CD8-positive, alpha-beta memory T cell (primary cell): ENCODE results near the gene CDKN2B-AS1. TPM values are rescaled to one million over a fixed set of nuclear protein-coding genes. Genes with fewer than 3 reads are reported as not detected.
A peak's percentile ranks its signal among the peaks of the same experiment; 100 is the strongest.

Experiments
- CTCF ChIA-PET: fragments of 350-600 bp; sonication (Branson Sonifier 250); formaldehyde crosslinking; loops from one replicate; lab custom pipeline; 2021; ENCODE audit warnings: antibody characterized with exemption; lab: Charles Lee
- POLR2A ChIA-PET: fragments of 350-600 bp; sonication (Branson Sonifier 250); formaldehyde crosslinking; loops from one replicate; lab custom pipeline; 2021; ENCODE audit warnings: antibody characterized with exemption; lab: Charles Lee
- DNase-seq, 5 donors: peaks; one replicate each; pipeline versions ENCODE4 v3.0.0 to v3.0.0-alpha.2; 2020 to 2022; ENCODE audit warnings: mixed read lengths in 1 of 5
- H3K27ac ChIP-seq: one replicate; pipeline ENCODE4 v1.7.0; 2013; ENCODE audit warnings: low read depth, mild to moderate bottlenecking, low read length, moderate library complexity
- H3K27me3 ChIP-seq: 2 replicates; pipeline ENCODE4 v1.7.0; 2013; ENCODE audit warnings: low read length, mild to moderate bottlenecking; ENCODE audit not compliant: insufficient read depth, poor library complexity, severe bottlenecking
- H3K36me3 ChIP-seq: 2 replicates; pipeline ENCODE4 v1.7.0; 2013; ENCODE audit warnings: mild to moderate bottlenecking, low read length, moderate library complexity; ENCODE audit not compliant: insufficient read depth
- H3K4me1 ChIP-seq: 2 replicates; pipeline ENCODE4 v1.7.0; 2013; ENCODE audit warnings: mild to moderate bottlenecking, low read length, moderate library complexity; ENCODE audit not compliant: insufficient read depth
- H3K4me3 ChIP-seq: 2 replicates; pipeline ENCODE4 v1.7.0; 2013; ENCODE audit warnings: mild to moderate bottlenecking, low read length
- H3K9me3 ChIP-seq: 2 replicates; pipeline ENCODE4 v1.7.0; 2013; ENCODE audit warnings: mild to moderate bottlenecking, low read length
- H3K27ac Mint-ChIP-seq, 8 donors: one replicate each; pipeline ENCODE4 v1.8.0; 2020 to 2021; ENCODE audit warnings: mixed read lengths in 8 of 8, mild to moderate bottlenecking in 6 of 8, inconsistent platforms in 3 of 8, moderate library complexity in 3 of 8
- H3K27me3 Mint-ChIP-seq, 2 donors: one replicate each; pipeline ENCODE4 v1.8.0; 2020 to 2021; ENCODE audit warnings: mixed read lengths in 2 of 2, mild to moderate bottlenecking in 1 of 2, moderate library complexity in 1 of 2
- H3K36me3 Mint-ChIP-seq, 3 donors: one replicate each; pipeline ENCODE4 v1.8.0; 2020 to 2021; ENCODE audit warnings: mixed read lengths in 3 of 3, inconsistent platforms in 1 of 3, mild to moderate bottlenecking in 1 of 3
- H3K4me1 Mint-ChIP-seq, 3 donors: one replicate each; pipeline ENCODE4 v1.8.0; 2020 to 2021; ENCODE audit warnings: mixed read lengths in 3 of 3, inconsistent platforms in 1 of 3, mild to moderate bottlenecking in 1 of 3
- H3K4me3 Mint-ChIP-seq, 7 donors: one replicate each; pipeline ENCODE4 v1.8.0; 2020 to 2021; ENCODE audit warnings: mixed read lengths in 7 of 7, mild to moderate bottlenecking in 6 of 7, moderate library complexity in 4 of 7, inconsistent platforms in 2 of 7
- H3K9me3 Mint-ChIP-seq, 5 donors: one replicate each; pipeline ENCODE4 v1.8.0; 2020 to 2022; ENCODE audit warnings: mixed read lengths in 5 of 5, mild to moderate bottlenecking in 3 of 5, moderate library complexity in 2 of 5, inconsistent platforms in 1 of 5
- polyA plus RNA-seq: library from polyadenylated mRNA; unstranded; fragments of 300-500 nt; fragmentation: Illumina TruSeq; gene quantifications from one replicate; pipeline ENCODE4 v1.2.3, GENCODE V29; 2021
- total RNA-seq, 2 experiments: library from RNA; stranded (reverse); gene quantifications; one replicate each; pipeline ENCODE4 v1.2.3, GENCODE V29; 2021

The CDKN2B-AS1 gene
- total and polyA plus RNA-seq, 3 experiments from 2014 or later, result 0.58 to 0.74 TPM; not detected in 1

GRCh38 chr9:22084336-22085035, 89.9 kb downstream of the CDKN2B-AS1 start:
- Histone ChIP-seq H3K36me3 (no peaks in the 10 kb centered on the region), H3K27ac (no peak overlapping the region), H3K27me3 (no peaks in the 10 kb centered on the region), H3K4me3 (no peak overlapping the region), H3K4me1 (peaks cover 12% of the 10 kb centered on the region), H3K9me3 (no peaks in the 10 kb centered on the region)
- Mint-ChIP-seq H3K4me3 (no peak overlapping the region), H3K4me1 (peaks cover 9 to 11% (median 10%) of the 10 kb centered on the region in 3 donors), H3K27me3 (peaks cover under 1 to 20% of the 10 kb centered on the region in 2 donors), H3K27ac (no peak overlapping the region), H3K36me3 (peaks cover 0 to 6% (median 2%) of the 10 kb centered on the region in 3 donors), H3K9me3 (no peaks in the 10 kb centered on the region)
- ChIA-PET CTCF (no interaction called here), POLR2A (no interaction called here)
- no peak for DNase-seq

GRCh38 chr9:22088053-22088716, 93.6 kb downstream of the CDKN2B-AS1 start:
- no peak for DNase-seq
- H3K4me1 ChIP-seq, result no peaks in the 10 kb centered on the region
- ChIA-PET CTCF (no interaction called here), POLR2A (no interaction called here)
- Mint-ChIP-seq H3K27ac (no peak overlapping the region), H3K27me3 (peaks cover 1 to 11% of the 10 kb centered on the region in 2 donors), H3K36me3 (peaks cover 0 to 4% (median 2%) of the 10 kb centered on the region in 3 donors), H3K9me3 (peaks cover 0 to 9% (median 3%) of the 10 kb centered on the region in 5 donors), H3K4me1 (no peaks in the 10 kb centered on the region), H3K4me3 (no peak overlapping the region)
- no peaks in the 10 kb centered on the region for H3K27me3 ChIP-seq
- no peaks in the 10 kb centered on the region for H3K9me3 ChIP-seq
- H3K27ac ChIP-seq, result no peak overlapping the region
- H3K36me3 ChIP-seq, result no peaks in the 10 kb centered on the region
- H3K4me3 ChIP-seq, result no peak overlapping the region

GRCh38 chr9:22088717-22089061, 94.1 kb downstream of the CDKN2B-AS1 start:
- Histone ChIP-seq H3K9me3 (no peaks in the 10 kb centered on the region), H3K36me3 (no peaks in the 10 kb centered on the region), H3K4me1 (no peaks in the 10 kb centered on the region), H3K4me3 (no peak overlapping the region), H3K27ac (no peak overlapping the region), H3K27me3 (no peaks in the 10 kb centered on the region)
- Mint-ChIP-seq H3K4me3 (no peak overlapping the region), H3K27ac (no peak overlapping the region), H3K36me3 (peaks cover 0 to 4% (median 2%) of the 10 kb centered on the region in 3 donors), H3K27me3 (peaks cover 4 to 6% of the 10 kb centered on the region in 2 donors), H3K4me1 (no peaks in the 10 kb centered on the region), H3K9me3 (peaks cover 0 to 9% (median 3%) of the 10 kb centered on the region in 5 donors)
- ChIA-PET CTCF (no interaction called here), POLR2A (no interaction called here)
- no peak for DNase-seq

- Mint-ChIP-seq H3K9me3 (peaks cover 0 to 2% (median 0%) of the 10 kb centered on the region in 5 donors), H3K36me3 (peaks cover 0 to 3% (median 2%) of the 10 kb centered on the region in 3 donors), H3K27ac (peak overlapping the region in 2 of 8 donors; percentile 64 to 86), H3K27me3 (peaks cover 5 to 8% of the 10 kb centered on the region in 2 donors), H3K4me3 (no peak overlapping the region), H3K4me1 (peaks cover 5 to 11% (median 10%) of the 10 kb centered on the region in 3 donors)
- Histone ChIP-seq H3K9me3 (no peaks in the 10 kb centered on the region), H3K4me3 (no peak overlapping the region), H3K4me1 (no peaks in the 10 kb centered on the region), H3K27me3 (no peaks in the 10 kb centered on the region), H3K36me3 (no peaks in the 10 kb centered on the region), H3K27ac (no peak overlapping the region)
- POLR2A ChIA-PET, result no interaction called here
- CTCF ChIA-PET, result no interaction called here
- DNase-seq, result no peak
Observed at GRCh38 chr9:22097707-22098106, 103.1 kb downstream of the CDKN2B-AS1 start.

GRCh38 chr9:22098643-22099332, 104.2 kb downstream of the CDKN2B-AS1 start:
- no peak overlapping the region for H3K4me3 Mint-ChIP-seq
- peaks cover 1 to 8% of the 10 kb centered on the region in 2 donors for H3K27me3 Mint-ChIP-seq
- no peak for DNase-seq
- H3K27ac Mint-ChIP-seq, result no peak overlapping the region
- peaks cover 0 to 3% (median 0%) of the 10 kb centered on the region in 3 donors for H3K36me3 Mint-ChIP-seq
- no peaks in the 10 kb centered on the region for H3K9me3 ChIP-seq
- CTCF ChIA-PET, result no interaction called here
- H3K27ac ChIP-seq, result no peak overlapping the region
- no peaks in the 10 kb centered on the region for H3K27me3 ChIP-seq
- POLR2A ChIA-PET, result no interaction called here
- peaks cover 7 to 16% (median 13%) of the 10 kb centered on the region in 3 donors for H3K4me1 Mint-ChIP-seq
- no peaks in the 10 kb centered on the region for H3K9me3 Mint-ChIP-seq
- H3K4me1 ChIP-seq, result no peaks in the 10 kb centered on the region
- H3K4me3 ChIP-seq, result no peak overlapping the region
- H3K36me3 ChIP-seq, result no peaks in the 10 kb centered on the region

- H3K4me1 ChIP-seq, result no peaks in the 10 kb centered on the region
- H3K9me3 Mint-ChIP-seq, result no peaks in the 10 kb centered on the region
- no peak overlapping the region for H3K4me3 Mint-ChIP-seq
- peaks cover 0 to 3% (median 0%) of the 10 kb centered on the region in 3 donors for H3K36me3 Mint-ChIP-seq
- H3K27me3 Mint-ChIP-seq, result peaks cover 1 to 8% of the 10 kb centered on the region in 2 donors
- H3K4me1 Mint-ChIP-seq, result peaks cover 14 to 27% (median 25%) of the 10 kb centered on the region in 3 donors
- DNase-seq, result no peak
- H3K27ac Mint-ChIP-seq, result no peak overlapping the region
- H3K27ac ChIP-seq, result no peak overlapping the region
- H3K36me3 ChIP-seq, result no peaks in the 10 kb centered on the region
- ChIA-PET CTCF (no interaction called here), POLR2A (no interaction called here)
- no peak overlapping the region for H3K4me3 ChIP-seq
- no peaks in the 10 kb centered on the region for H3K27me3 ChIP-seq
- no peaks in the 10 kb centered on the region for H3K9me3 ChIP-seq
Observed at GRCh38 chr9:22100626-22101025, 106.0 kb downstream of the CDKN2B-AS1 start.

- Histone ChIP-seq H3K9me3 (no peaks in the 10 kb centered on the region), H3K4me3 (no peak overlapping the region), H3K27me3 (no peaks in the 10 kb centered on the region), H3K36me3 (no peaks in the 10 kb centered on the region), H3K27ac (no peak overlapping the region), H3K4me1 (no peaks in the 10 kb centered on the region)
- CTCF ChIA-PET, result no interaction called here
- Mint-ChIP-seq H3K9me3 (no peaks in the 10 kb centered on the region), H3K4me3 (peak overlapping the region in 1 of 7 donors; percentile 47), H3K27ac (peak overlapping the region in 1 of 8 donors; percentile 61), H3K4me1 (peaks cover 14 to 29% (median 25%) of the 10 kb centered on the region in 3 donors), H3K36me3 (peaks cover 0 to 3% (median under 1%) of the 10 kb centered on the region in 3 donors), H3K27me3 (no peaks in the 10 kb centered on the region)
- POLR2A ChIA-PET, result no interaction called here
- DNase-seq, result no peak
Observed at GRCh38 chr9:22102146-22103053, 107.8 kb downstream of the CDKN2B-AS1 start.
